Dedifferentiated amniotic fluid mesenchymal stem cell (primary cell): ENCODE results near the gene CD300E.
"Not testable (repeated sequence)": the region's sequence is repeated elsewhere in the genome, so short reads cannot be mapped to it uniquely, and the experiment has no call there.

Experiments
- DNase-seq: peaks from one replicate; pipeline ENCODE4 v3.0.0-alpha.2; 2016; ENCODE audit errors: extremely low spot score

The CD300E gene, protein sequence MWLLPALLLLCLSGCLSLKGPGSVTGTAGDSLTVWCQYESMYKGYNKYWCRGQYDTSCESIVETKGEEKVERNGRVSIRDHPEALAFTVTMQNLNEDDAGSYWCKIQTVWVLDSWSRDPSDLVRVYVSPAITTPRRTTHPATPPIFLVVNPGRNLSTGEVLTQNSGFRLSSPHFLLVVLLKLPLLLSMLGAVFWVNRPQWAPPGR

DNA sequence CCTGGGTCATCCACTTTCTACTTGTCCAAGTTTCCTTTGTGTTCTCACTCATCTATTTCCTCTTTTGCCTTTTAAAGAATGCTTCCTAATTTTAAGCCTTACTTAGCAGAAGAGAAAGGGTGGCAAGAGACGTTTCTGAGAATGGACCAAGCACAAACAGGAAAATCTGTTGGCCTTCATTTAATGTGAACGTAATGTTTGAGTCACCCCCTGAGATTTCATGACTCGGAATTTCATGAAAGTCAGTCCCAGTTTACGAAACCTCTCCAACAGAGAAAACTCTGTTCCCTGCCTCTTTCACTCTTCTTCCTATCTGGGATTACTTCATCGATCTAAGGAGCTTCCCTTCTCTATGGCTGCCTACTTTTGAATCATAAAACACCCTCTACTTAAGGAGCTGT, at the start of gene CD300E:
Gene CD300E, minus strand, starts transcription at position 46 of the 401 bp plus-strand sequence. CDS start 117 bp downstream, outside the sequence.
- DNase-seq = no peak

DNA sequence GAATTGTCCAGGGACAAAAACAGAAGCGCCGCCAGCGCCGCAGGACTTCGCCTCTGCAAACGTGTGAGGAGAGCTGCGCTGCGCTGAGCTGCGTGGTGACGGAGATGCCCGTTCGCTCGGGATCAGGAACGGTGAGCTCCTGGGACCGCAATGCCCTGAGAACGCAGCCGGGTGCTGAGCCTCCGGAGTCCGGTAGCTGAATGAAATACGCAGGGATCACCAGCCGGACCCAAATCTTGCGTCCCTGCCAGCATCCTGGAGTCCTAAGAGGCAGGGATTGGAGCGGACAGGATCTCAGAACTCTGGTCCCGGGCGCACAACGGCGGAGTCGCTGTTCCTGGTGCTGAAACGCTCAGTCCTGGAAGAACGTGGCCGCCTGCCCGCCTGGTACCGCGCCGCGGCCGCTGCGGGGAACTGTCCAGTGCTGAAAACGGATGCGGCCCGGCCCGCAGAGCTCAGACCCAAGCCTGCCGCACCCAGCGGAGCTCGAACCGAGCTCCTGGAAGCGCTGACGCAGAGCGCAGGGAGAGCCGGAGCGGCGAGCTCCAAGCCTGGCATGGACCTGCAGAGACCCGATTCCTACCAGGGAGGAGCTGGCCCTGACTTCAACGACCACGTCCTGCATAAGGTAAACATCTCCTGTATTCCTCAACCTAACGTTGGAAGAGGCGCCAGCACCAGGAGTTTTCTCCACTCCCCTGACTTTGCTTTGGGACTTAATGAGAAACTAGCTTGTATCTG, 47.7 kb upstream of the CD300E start:
- peak; percentile 15 for DNase-seq

DNA sequence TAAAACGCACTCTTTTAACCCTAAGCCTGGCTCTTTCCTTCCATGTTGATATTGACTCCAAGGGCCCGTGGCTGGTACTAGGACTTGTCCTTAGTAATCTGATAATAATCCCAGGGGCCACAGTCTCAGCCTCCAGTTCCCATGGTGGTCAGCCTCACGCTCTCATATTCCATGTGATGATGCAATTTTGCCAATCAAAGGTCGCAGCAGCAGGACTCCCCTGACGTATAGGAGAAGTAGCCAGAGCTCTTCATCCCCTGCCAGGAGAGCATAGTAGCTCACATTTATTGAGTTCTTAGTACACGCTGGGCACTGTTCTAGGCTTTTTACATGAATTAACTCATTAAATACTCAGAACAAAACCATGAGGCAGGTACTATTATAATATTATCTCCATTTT, 46.8 kb upstream of the CD300E start:
- no peak for DNase-seq

DNA sequence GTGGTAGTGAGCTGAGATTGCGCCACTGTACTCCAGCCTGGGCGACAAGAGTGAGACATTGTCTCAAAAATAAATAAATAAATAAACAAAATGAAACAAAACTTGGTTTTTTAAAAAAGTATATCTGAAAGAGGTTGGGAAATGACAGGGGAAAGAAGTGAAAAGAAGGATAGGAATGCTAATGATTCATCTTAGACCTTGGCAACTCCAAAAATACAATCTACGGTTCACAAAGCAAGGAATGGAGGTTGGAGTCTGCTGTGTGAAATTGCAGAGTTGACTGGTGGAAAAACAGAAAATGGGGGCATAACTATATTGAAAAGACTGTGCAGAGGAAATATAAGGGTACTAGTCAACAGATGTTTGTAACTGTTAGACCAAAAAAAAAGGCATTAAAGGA, 40.0 kb upstream of the CD300E start:
- DNase-seq = no peak

DNA sequence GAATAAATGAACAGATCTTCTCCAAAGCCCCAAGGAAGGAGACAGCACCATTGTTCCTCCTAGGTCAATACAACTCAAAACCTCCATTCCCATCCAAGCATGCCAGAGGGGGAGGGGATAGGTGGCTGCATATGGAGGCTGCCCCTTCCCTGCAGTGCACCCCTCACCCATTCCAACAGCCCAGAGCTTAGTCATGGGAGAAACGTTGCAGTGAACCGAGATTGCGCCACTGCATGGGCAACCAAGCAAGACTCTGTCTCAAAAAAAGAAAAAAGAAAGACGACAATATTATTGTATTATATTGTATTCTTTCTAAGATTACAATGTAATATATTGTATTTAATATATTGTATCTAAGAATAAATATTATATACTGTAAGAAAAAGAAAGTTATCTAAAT, 36.4 kb upstream of the CD300E start:
- no peak for DNase-seq

DNA sequence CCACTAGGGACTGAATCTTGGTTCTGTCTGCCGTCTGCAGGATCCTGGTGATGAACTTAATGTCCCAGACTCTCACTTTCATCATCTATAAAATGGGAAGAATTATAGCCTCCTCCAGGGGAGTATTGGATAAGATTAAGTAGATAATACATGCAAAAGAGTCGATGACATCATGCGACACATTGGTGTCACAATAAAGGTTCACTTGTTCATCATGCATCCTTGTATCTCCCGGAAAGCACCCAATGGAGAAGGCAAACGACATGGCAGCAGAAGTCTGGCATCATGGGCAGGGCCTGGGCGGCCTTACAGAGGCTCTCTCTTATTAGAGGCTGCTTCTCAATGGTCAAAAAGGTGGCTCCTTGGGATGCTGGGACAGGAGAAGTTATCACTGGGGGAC, 35.1 kb upstream of the CD300E start:
- no peak for DNase-seq

DNA sequence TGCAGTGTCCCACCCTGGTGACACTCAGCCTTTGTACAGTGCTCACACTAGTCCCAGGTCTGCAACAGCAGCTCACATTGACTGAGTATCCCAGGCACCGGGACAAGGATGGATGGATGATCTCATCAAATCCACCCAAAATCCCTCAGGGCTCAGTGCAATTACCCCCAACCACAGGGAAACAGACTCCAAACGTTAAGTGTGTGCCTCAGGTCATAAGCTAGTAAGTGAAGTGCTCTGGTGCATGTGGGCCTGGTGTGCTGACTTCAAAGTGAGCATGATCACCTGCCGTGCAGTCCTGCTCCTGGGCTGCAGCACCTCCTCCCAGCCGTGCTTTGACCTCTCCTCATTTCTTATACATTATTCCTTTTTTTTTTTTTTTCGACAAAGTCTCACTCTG, 31.2 kb upstream of the CD300E start:
- no peak for DNase-seq

DNA sequence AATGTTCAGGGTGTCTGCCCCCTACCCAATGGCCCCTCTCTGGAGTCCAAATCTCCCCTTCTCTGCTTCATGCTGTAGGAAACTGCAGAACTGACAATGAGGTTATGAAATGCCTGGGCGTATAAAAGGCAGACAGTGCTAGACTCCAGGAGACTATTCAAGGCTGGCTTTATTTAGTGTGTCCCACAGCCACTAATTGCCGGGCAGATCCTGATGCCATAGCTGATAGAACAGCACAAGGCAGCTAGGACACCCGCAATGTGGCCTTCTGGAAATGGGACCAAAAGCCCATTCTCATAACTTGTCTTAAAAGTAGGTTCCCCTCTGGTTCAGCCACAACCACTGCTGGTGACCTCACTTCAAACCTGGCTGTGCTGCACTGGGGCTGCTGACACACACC, 28.5 kb upstream of the CD300E start:
- no peak for DNase-seq

DNA sequence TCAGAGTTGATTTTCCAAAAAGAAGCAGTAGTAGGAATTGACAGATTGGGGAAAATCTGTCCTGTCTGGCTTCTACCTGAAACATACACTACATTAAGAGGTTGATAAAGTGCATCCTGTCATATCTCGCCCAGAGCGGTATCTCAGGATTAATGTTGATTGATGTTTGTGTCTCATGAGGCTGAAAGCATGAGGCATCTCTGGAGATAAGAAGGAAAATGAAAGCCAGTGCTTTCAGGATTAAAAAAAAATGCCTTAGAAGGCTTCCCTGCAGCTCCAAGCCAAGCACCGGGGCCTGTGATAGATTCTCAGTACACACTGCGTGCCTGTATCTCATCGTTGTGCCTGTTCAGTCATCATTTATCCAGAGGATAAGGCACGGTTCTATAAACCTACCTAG, 26.4 kb upstream of the CD300E start:
- no peak for DNase-seq

DNA sequence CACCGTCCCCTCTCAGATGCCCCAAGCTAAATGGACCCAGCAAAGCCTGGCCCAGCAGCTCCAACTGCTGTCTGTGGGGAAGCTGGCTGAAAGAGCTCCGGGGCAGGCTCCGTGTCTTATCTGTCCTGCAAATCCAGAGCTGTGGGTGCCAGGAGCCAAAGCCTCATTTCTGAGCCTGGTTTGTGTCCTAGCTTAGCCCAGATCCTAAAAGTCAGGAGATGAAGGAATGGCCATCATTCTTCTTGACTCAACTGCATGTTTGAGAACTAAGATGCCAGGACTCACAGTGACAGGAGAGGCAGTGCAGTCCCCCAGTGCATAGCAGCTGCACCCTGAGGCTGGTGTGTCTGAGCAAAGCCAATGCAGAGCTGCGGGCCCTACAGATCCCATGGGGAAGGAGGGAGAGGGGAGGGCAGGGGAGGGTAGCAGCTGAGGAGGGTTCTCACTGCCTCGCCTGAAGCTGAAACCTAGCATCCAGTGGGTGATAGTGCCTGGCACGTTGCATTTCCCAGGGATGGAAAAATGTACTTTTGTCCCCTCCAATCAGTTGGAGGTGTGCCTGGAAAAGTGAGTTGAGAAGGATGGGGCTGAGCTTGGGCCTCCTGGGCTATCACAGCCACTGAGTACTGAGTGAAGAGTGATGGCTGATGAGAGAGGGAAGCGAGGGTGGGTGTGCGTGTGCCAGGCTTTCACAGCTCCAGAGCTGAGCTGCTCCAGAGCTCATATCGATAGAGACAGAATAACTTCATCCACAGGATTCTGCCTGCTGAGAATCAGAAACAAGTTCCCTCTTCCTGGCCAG, 24.5 kb upstream of the CD300E start:
- DNase-seq = no peak

DNA sequence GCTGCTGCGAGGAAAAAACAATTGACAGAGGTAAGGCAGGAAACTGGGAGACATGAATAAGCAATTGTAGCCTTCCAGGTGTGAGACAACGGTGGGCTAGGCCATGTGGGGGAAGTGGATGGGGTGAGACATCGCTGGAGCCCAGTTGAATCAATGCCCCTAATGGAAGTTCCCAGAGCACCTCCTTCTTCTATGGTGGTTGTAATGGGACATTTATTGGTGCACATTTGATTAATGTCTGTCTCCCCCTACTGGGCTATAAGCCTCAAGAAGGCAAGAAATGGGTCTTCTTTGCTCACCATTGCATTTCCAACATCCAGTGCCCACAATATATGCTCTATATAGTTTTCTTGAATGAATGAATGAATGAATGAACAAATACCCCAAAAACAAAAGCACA, 22.7 kb upstream of the CD300E start:
- no peak for DNase-seq

DNA sequence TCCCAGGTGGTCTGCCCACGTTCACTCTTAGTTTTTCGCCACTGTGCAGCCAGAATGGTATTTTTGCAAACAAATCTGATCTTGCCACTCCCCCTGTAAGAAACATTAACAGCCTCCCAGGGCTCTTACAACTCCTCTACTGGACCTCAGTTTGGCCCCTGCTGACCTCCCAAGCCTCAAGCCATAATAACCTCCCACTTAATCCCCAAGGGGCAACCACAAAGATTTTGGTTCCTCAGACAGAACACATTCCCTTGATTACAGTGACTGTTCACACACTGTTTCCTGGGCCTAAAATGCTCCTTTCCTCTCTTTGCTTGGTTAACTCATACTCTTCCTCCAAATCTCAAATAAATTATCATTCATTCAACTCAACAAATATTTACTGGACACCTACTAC, 21.5 kb upstream of the CD300E start:
- DNase-seq = no peak

DNA sequence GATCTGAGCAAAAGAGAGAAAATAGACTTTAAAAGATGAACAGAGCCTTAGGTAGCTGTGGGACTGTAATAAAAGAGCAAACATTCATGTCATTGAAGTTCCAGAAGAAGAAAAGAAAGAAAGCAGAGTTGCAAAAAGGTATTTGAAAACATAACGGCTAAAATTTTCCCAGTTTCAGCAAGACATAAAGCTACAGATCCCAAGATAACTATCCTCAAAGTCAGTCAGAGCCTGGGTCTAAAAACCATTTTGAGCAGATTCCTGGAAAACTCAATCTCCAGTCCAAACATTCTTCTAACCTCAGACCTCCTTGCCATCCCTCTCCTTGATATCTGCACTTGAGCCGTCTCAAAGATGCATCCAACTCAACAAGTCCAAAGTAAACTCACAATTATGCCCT, 20.9 kb upstream of the CD300E start:
- no peak for DNase-seq

DNA sequence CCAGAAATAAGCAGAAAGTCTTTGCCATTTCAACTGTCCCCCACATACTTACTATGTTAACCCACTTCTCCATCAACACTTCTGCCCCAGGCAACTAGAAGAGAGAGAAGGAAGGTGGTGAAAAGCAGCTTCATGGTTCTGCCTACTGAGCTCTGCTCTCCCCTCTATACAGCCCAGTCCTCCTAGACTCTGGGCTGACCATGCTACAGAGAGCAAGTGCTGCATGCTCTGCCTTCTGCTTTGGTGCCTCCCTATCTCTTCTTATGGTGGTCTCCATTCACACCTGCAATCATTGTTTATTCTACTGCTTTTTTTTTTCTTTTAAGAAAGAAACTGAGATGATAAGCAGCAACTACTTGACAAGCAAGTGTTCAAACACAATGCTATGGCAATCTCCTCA, 20.3 kb upstream of the CD300E start:
- no peak for DNase-seq

DNA sequence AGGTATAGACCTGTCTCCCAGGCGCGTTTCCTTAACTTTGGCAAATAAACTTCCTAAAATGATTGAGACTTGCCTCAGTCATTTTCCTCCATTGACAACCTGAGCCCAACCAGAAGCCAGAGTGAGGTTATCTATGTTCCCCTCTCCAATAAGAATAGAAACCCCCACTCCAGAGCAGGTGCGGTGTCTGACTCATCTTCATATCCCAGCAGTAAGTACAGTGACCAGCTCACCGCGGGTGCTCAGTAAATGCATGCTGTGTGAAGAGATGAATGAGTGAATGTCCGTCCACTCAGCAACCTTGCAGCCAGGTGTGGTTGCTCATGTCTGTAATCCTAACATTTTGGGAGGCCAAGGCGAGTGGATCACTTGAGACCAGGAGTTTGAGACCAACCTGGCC, 19.5 kb upstream of the CD300E start:
- no peak for DNase-seq

DNA sequence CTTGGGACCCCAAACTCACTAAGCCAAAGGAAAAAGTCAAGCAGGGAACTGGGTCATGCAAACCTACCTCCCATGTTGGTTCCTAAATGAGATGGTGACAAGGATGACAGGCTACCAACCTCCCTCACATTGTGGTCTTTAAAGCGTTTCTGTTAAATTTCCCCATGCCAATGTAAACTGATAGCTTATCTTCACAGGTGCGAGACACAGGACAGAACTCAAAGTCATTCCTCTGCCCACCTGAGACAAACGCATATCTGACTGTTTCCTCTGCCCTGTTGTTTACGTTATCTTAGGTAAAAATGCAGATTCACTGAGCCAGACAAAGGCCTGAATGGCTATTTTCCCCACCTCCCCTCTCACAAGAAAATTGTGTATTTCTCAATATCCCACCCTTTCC, 19.0 kb upstream of the CD300E start:
- no peak for DNase-seq

DNA sequence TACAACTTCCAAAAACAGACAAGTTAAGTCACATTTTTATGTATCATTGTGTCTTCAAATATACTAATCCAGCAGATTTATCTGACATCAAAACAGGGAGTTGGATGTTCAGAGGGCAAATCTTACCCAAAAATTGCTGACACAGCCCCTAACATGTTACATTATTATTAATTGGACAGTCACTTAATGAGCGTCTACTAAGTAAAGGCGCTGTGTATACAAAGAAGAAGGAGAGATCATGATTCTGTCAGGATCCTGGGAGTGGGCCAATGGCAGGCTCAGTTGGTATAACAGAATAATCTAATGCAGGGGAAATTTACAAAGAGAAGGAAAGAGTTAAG, 18.4 kb upstream of the CD300E start:
- no peak for DNase-seq

DNA sequence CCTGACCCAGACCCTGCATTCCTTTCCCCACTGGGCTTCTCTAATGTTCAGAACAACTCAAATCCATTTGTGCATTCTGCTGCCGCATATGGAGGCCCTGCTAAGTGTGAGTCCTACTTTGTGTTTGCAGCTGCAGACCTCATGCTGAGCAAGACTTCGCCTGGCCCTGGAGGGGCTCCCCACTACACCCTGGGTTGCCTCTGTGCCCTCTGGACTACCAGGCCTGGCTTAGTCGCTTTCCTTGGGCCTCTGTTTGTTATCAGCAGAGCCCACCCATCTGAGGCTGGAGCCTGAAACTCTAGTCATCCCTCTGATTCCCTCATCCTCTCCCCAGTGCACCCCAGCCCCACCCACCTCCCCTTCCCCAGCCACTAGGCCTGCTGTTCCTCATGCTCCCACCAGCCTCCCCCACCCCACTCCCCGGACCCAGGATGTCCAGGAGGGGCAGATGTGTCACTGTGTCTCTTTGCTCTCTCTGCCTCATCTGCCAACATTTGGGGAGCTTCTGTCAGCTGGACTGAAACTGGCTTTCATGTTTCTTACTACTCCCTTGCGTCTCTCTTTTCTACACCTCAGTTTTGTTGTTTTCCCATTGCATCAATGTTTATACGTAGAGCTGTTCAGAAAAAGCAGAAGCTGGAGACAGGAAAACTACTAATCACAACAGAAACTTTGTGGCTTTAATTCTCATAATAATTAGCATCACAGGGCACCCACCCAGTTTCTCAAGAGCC, 17.9 kb upstream of the CD300E start:
- DNase-seq = no peak

DNA sequence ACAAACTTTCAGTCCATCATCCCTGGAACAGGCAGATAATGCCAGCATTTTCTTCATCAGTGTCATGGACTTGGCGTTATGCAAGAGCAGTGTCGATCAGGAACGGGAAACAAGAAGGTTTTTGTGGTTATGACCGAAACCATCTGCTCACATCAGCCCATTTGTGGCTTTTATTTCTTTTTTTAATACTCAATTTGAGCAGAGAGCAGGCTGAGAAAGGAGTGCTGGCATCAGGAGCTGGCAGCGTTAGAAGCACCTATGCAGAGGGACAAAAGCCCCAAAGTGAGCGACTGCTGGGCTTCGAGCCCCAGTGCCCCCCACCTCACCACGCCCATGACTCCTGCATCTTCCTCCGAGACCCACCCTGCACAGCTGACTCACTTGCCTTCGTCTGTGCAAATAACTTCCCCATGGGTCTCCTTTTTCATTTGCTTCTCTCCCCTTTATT, 16.2 kb upstream of the CD300E start:
- no peak for DNase-seq

DNA sequence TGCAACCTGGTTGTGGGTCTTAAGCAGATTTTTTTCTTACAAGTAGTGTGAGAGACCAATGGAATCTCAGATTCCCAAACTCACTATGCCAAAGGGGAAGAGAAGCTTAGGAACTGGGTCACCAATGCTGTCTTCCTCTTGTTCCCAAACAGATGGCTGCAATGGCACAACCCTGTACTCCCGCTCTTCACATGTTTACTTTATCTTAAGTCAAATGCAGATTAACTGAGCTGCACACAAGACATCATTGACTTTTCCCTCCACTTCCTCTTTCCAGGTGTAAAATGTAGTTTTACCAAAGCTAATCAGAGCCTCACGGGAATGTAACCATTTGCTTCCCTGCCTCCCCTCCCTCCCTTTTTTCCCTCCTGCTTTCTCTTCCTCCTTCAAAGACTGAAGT, 14.4 kb upstream of the CD300E start:
- no peak for DNase-seq

DNA sequence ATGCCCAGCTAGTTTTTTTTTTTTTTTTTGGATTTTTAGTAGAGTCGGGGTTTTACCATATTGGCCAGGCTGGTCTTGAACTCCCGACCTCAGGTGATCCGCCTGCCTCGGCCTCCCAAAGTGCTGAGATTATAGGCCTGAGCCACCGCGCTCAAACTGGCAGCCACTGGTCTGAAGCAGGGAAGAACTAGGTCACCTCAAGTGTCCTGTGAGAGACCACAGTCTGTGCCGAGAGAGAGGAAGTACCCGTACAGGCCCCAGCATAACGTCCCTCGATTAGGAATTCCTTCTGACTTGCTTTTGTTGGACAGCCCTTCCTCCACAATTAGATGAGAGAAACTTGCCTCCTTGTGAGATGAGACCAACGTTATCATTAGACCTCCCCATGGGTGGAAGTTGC, 13.7 kb upstream of the CD300E start:
- DNase-seq = no peak

DNA sequence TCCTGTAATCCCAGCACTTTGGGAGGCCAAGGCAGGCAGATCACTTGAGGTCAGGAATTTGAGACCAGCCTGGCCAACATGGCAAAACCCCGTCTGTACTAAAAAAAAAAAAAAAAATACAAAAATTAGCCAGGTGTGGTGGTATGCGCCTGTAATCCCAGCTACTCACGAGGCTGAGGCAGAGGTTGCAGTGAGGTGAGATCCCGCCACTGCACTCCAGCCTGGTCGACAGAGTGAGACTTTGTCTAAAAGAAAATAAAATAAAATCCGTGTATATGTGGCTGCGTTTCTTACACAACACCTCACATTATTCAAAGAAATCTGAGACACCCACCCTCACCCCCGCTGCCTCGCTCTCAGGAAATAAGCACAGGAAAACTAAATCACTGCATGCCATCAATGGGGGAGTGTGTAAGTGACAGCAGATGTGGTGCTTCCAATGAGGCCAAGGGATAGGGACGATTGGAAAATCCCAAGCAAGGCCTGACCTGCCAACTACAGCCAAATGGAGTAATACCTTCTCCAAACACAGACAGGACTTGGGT, 13.1 kb upstream of the CD300E start:
- not testable (repeated sequence) for DNase-seq
